DLD1 (cell line): ENCODE measurements around the gene RBM4B.
"Not testable (repeated sequence)": the region's sequence is repeated elsewhere in the genome, so short reads cannot be mapped to it uniquely, and the experiment has no call there.

Source experiments
- in situ Hi-C: cut with HindIII; loops from 2 replicates; pipeline ENCODE4 v1.10.0; 2017; ENCODE audit warnings: low sequenced_read_pairs

Gene RBM4B

DNA sequence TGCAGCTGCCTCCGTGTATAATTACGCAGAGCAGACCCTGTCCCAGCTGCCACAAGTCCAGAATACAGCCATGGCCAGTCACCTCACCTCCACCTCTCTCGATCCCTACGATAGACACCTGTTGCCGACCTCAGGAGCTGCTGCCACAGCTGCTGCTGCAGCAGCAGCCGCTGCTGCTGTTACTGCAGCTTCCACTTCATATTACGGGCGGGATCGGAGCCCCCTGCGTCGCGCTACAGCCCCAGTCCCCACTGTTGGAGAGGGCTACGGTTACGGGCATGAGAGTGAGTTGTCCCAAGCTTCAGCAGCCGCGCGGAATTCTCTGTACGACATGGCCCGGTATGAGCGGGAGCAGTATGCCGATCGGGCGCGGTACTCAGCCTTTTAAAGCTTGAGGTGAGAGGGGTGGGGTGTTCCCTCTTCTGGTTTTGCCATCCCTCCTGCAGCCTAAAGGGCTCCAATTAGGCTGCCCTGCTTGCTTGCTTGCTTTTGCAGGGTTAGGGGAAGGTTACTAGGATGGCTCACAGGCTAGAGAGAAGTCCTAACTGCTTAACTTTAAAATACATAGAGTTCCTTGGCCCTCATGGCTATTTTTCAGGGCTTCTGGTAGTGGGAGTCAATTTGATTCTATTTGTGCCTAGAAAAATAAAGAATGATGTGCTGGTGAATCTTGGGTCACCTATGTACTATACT, 33.8 kb downstream of the RBM4B start:
- in situ Hi-C loops, result no loop called here

DNA sequence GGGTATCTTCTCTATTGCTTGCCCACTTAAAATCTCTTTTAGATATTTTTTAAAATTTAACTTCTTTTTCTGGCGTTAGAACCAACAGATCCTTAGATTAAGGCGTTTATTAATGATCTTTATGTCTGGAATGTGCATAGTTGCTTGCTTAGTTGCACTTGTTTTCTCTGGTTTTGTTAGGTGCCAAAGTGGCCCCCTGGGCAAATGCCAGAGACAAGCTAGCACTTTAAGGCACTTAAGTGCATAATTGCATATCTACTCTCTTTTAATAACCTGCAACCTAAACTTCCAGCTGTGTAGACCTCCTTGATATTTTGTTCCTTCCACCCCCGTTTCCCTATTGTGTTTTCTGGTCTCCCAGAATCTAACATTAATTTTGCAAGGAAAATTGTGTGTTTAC, 35.9 kb downstream of the RBM4B start:
- in situ Hi-C loops, result no loop called here

DNA sequence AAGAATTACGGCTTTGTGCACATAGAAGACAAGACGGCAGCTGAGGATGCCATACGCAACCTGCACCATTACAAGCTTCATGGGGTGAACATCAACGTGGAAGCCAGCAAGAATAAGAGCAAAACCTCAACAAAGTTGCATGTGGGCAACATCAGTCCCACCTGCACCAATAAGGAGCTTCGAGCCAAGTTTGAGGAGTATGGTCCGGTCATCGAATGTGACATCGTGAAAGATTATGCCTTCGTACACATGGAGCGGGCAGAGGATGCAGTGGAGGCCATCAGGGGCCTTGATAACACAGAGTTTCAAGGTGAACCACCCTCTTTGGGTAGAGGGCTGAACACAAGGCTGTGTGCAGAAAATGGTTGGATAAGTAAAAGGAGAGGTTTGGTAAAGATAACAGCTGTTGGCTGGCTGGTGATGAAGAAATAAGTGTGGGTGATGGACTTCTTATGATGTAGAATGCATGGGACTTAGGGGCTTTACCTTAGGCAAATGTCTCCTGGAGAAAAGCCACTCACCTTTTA, 37.8 kb downstream of the RBM4B start:
- in situ Hi-C loops, result not testable (repeated sequence)

DNA sequence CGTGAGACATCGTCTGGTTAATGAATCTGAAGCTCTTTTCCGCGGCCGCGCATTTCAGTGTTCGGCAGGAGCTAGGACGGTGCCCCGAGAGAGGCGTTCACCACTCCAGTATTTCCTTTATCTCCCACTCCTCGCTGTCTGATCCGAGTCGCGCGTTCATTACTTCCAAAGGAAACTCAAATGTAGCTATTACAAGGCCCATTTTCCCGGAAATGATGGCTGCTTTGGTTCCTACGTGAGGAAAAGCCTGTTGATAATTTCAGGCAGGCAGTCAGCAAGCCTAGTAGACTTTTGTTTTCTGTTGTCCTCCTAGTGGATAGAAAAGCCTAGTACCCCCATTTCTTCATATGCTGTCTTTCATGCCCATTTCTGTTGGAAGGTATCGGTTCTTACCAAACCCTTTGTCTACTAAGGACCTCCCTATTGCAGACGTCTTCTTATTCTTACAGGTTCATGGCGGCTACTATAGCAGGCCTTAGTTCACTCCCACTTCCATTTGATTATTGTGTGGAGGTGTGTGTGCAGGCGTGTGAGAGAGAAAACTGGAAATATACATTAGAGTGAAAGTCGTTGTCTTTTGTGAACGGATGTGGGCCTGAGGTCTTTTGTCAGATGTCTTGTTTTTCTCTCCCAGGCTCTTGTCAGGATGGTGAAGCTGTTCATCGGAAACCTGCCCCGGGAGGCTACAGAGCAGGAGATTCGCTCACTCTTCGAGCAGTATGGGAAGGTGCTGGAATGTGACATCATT, 38.4 kb downstream of the RBM4B start:
- in situ Hi-C loops, result no loop called here

DNA sequence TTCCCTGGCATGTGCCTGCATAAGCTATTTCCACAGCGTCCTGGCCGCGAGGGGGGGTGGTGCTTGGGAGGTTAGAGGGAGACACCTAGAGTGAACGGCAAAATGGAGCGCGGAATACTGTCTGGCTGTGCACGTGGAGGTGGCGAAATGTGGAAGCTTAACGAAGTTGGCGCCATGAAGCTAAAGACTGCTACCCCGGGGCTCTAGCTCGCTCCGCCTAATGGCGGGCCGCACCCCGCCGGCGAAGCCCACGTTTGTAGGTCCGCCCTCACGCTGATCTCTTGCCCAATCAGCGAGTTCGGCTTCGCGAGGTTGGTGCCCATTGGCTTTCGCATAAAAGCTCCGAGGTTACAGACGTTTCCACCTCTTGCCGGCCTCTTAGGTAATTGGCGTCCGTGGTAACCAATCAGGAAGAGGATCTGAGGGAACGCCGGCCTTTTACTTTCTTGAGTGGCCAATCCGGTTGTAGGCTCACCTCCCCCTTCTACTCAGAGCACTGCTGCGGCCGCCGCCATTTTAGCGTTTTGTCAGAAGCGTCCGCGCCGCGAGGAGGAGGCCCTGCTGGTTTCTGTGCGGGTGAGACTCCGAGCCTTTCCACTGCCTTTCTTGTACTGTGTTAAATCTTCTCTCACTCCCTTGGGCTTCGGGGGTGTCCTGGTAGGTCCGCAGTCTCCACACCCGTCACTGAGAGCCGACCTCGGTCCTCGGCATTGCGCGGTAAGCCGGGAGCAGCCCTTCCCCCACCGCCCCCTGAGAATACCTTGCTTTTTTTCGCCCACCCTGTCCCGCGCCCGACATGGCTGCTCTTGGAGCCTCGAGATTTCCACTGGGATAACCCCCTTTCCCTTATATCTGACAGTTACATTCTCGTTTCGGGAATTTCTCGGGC, 39.3 kb downstream of the RBM4B start, which contains the start of gene RBM4:
TSS of gene RBM4 (plus strand) at position 527 of the 889 bp plus-strand sequence. CDS start 1,009 bp downstream, outside the sequence.
- in situ Hi-C loops, result no loop called here

DNA sequence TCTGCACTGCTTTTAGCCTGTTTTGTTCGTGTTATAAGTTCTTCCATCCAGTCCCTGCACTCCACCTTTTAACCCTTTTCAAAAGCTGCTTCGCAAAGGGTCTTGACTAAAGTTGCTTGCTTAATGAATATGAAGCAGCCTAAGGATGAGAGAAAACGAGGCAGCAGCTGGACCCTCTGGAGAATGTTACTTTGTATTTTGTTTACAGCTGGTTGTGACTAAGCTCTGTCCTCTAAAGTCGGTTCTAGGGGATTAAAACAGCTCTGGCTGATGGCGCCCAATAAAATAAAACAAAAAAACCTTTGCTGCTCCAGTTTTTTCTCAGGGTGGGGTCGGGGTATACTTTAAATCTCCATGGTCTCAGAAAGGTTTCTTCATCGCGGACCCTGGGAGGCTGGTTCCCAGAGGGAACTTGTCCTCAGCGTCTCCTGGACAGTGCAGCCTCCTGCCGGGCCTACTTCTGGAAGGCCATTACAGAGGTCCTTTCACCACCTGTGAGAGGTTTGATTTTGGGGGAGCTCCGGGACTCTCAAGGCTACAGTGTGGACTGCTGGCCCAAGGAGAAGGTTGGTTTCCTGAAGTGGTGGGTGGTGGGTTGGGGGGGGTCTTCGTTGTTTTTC, 40.0 kb downstream of the RBM4B start:
- in situ Hi-C loops, result no loop called here

DNA sequence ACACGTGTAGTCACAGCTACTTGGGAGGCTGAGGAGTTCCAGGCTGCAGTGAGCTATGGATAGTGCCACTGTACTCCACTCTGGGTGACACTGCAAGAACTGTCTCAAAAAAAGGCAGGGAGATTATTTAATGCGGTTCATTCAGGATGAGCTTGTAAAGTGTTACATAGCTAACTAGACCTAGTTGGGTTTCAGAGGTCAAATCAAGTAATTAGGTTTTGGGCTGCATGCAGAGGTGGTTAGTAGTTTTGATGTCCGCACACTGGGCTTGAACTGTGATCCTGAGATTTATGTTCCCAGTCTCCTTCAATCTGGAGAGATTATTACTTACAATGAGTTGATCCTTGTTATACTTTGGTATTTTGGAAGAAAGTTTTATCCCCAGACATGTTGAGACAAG, 41.3 kb downstream of the RBM4B start:
- in situ Hi-C loops, result no loop called here

DNA sequence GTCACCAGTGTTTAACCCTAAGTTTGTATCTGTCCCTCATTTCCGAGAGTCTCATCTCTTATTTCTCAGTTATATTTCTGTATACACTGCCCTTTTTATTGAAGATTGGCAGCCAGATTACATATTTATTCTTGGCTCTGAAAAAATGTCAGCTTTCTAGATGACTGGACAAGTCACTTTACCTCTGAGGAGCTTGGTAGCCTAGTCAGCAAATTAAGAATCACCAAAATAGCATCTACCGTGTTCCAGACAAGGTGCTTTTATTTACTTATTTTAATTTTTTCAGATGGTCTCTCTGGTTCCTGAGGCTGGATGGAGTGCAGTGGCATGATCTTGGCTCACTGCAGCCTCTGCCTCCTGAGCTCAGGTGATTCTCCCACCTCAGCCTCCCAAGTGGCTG, 44.7 kb downstream of the RBM4B start:
- in situ Hi-C loops, result no loop called here

DNA sequence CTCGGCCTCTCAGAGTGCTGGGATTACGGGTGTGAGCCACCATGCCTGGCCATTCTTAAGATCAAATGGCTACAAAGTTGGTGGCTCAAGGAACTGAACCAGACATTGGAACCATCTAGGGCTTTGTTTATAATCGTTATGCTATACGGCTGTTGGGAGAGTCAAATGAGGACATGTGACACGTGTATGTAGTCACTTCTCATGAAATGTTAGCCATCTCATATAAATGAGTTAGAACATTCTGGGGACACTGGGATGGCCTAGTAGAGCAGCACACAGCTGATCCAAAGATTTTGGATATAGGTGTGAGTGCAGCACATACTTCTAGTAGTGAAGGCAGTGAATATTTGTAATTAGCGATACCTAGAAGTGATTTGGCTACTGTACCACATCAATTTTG, 45.8 kb downstream of the RBM4B start:
- in situ Hi-C loops, result no loop called here

DNA sequence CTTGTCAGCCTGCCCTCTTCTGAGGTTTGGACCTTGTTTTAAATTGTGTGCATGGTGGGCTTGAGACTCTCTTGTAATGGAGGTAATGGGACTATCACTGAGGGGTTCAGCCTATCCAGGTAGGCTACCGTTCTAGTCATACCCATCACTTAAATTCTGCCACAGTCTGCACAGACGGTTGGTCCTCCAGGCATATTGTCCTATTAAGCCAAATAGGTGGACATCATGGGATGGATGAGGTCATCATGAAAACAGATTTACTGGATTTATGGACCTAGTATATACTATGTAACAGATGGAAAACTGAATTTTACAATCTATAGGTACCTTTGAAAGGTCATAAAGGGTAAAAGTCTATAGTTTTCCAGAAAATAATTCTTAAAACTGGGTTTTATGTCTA, 48.3 kb downstream of the RBM4B start:
- in situ Hi-C loops, result no loop called here

DNA sequence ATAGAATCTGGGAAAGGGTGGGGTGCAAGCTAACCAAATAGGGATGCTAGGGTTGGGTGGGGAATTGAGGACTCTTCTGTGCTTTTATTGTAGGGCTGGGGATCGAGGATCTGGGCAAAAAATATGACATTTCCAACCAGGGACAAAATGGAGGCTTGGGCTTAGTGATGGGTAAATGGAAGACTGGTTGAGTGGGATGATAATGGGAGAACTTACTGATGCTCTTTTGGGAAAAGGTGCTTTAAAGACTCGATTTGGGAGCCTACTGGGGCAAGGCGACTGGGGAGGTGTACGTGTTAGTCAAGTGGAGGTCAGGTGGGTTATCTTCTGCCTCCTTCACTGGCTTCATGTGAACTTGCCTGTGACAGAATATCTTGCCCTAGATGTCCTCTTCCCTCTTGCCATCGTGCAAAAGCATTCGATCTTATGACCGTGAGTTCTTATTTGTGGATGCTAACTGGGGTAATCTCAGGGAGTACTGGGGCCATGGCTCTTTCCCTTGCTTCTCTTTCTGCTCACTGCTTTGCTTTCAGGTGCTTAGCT, 49.6 kb downstream of the RBM4B start:
- in situ Hi-C loops, result no loop called here

DNA sequence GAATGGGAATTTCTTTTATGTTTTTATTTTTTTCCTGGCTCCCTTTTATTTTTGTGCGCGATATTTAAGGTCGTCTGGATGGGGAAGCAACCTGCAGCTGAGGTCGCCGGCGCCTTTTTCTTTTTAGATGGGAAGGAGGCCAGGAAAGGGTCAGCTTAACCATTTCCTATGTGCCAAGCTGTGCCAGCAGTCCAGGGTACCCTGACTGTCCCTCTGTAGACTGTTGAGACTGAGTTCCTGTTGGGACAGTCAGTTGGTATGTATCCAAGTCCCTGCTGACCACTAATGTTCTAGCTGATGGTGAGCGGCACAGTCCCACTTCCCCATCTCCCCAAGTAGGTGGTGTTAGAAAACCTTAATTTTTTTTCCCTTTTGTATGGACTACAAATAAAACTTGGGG, 50.8 kb downstream of the RBM4B start:
- in situ Hi-C loops, result no loop called here

DNA sequence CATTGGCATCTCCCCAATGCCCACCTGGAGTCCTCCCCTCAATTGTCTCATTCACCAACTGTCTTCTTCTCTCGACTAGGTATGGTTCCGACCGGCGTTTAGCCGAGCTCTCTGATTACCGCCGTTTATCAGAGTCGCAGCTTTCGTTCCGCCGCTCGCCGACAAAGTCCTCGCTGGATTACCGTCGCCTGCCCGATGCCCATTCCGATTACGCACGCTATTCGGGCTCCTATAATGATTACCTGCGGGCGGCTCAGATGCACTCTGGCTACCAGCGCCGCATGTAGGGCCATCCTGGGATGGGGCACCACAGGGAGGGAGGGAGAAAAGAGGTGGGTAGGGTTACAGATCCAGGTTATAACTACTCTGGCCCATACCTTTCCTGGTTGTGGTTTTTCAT, 51.3 kb downstream of the RBM4B start:
- in situ Hi-C loops, result no loop called here

DNA sequence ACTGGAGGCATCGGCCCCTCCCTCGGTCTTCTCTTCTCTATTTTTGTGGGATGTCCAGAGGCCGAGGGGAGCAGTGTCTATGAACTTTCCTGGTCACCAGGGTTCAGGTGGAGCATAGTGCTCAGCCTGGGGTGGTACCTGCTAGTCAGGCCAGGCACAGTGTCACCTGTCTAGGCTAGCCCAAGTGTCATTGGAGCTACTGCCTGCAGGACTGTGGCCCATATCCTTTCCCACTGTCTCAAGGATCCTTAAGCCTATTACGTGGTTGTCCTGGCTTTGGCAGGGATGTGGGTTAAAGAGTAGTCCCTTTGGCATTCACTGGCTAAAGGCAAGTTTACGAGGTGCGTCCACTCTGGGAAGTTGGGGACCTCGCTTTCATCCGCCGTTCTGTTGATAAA, 51.9 kb downstream of the RBM4B start:
- in situ Hi-C loops, result no loop called here

DNA sequence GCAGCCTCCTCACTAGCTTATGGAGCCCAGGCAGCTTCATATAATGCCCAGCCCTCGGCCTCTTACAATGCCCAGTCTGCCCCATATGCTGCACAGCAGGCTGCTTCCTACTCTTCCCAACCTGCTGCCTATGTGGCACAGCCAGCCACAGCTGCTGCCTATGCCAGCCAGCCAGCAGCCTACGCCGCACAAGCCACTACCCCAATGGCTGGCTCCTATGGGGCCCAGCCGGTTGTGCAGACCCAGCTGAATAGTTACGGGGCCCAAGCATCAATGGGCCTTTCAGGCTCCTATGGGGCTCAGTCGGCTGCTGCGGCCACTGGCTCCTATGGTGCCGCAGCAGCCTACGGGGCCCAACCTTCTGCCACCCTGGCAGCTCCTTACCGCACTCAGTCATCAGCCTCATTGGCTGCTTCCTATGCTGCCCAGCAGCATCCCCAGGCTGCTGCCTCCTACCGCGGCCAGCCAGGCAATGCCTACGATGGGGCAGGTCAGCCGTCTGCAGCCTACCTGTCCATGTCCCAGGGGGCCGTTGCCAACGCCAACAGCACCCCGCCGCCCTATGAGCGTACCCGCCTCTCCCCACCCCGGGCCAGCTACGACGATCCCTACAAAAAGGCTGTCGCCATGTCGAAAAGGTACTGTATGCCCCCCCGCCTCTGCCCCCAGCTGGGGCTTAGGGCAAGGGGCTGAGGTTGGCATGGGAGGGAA, 52.5 kb downstream of the RBM4B start:
- in situ Hi-C loops, result no loop called here

DNA sequence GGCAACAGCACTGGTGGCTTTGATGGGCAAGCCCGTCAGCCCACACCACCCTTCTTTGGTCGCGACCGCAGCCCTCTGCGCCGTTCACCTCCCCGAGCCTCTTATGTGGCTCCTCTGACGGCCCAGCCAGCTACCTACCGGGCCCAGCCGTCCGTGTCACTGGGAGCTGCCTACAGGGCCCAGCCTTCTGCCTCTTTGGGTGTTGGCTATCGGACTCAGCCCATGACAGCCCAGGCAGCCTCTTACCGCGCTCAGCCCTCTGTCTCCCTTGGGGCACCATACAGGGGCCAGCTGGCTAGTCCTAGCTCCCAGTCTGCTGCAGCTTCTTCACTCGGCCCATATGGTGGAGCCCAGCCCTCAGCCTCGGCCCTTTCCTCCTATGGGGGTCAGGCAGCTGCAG, 53.2 kb downstream of the RBM4B start:
- in situ Hi-C loops, result no loop called here

DNA sequence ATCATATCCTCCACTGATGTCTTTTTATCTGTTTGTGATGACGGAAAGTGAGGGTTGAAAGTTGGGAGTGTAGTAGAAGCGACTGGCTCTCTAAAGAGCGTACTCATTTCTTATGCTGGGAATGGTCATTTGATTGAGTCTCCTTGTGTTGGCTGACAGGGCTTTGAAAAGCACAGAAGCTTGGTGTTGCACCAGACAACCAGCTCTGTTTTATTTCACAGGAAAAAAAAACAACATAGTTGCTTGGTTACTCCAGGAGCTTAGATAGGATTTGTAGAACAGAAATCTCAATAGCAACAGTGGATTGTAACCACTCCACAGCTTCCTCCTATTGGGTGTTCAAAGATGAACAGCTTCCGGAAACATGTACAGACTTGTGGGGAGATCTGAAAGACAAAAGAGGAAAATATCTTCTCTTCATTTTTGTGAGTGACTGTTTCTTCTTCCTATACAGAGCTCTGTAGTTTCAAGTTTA, 58.6 kb downstream of the RBM4B start:
- in situ Hi-C loops, result no loop called here

DNA sequence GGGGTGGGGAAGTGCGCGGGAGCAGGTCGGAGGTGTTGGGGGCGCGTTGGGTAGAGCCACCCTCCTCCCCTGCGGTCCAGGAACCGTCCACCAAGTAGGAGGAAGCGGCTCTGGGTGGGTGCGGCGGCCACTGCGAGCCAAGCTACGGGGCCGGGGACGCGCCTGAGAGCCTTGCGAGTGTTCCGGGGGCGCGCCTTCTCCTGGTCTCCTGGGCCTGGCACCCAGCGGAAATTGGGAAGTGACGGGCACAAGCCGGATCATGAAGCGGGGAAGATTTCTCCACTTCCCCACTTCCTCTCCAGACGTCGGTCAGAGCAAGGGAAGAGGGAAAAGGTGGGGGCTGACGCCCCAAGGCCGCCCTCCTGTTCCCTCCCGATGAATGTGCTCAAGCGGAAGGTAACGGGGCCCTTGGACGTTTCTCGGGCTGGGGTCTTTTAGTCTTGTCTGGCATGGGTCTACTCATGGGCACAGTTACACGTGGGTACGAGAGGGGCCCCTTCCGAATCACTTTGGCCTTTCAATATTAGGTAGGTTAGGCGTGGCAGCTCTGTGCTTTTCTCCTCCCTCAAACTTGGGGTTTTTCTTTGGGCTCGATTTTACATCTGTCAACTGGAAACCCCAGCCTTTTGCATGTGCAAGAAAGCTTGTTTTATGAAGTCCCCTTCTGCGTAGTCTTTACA, 60.4 kb downstream of the RBM4B start:
- in situ Hi-C loops, result no loop called here
